Inferior parietal cortex (tissue), 1 donor: ENCODE data around the gene SPO11.

Experiments
- DNase-seq: peaks from one replicate; pipeline ENCODE4 v3.0.0-alpha.2; 2016; ENCODE audit errors: extremely low spot score

The SPO11 gene

GRCh38 chr20:57391439-57392301 is 62.1 kb downstream of the SPO11 start:
- DNase-seq: no peak

- no peak for DNase-seq
These were observed 63.1 kb downstream of the SPO11 start for GRCh38 chr20:57392512-57393271.
